Spinal cord (tissue), 10 donors: ENCODE results near the gene HES5. TPM values are rescaled to one million over a fixed set of nuclear protein-coding genes. Genes with fewer than 3 reads are reported as not detected.
A peak's percentile ranks its signal among the peaks of the same experiment; 100 is the strongest.

Source experiments
- DNase-seq, 6 donors: peaks; one replicate each; pipeline versions ENCODE4 v3.0.0 to v3.0.0-alpha.2; 2013 to 2015; ENCODE audit warnings: low spot score in 6 of 6, low read depth in 4 of 6
- H3K27ac ChIP-seq: one replicate; pipeline ENCODE4 v1.5.1; 2013; ENCODE audit warnings: low read depth, low read length, control low read depth
- H3K27me3 ChIP-seq: one replicate; pipeline ENCODE4 v1.6.1; 2013; ENCODE audit warnings: low read length; ENCODE audit not compliant: control insufficient read depth, insufficient read depth
- H3K36me3 ChIP-seq: one replicate; pipeline ENCODE4 v1.6.1; 2013; ENCODE audit warnings: low read length; ENCODE audit not compliant: control insufficient read depth, insufficient read depth
- H3K4me1 ChIP-seq: one replicate; pipeline ENCODE4 v1.6.1; 2013; ENCODE audit warnings: low read length; ENCODE audit not compliant: control insufficient read depth, insufficient read depth
- H3K4me3 ChIP-seq: one replicate; pipeline ENCODE4 v1.5.1; 2013; ENCODE audit warnings: low read depth, low read length, control low read depth
- H3K9me3 ChIP-seq: one replicate; pipeline ENCODE4 v1.6.1; 2013; ENCODE audit warnings: low read length; ENCODE audit not compliant: control insufficient read depth, insufficient read depth
- WGBS: methylation state at CpG from one replicate; pipeline ENCODE4 v1.1.5; 2013; ENCODE audit warnings: missing lambda C conversion rate; ENCODE audit not compliant: insufficient coverage; 5-methylcytosine and 5-hydroxymethylcytosine counted together
- polyA plus RNA-seq, 2 donors: library from polyadenylated mRNA; unstranded; fragments of 120-200 nt; gene quantifications; one replicate each; pipeline ENCODE4 v1.2.1, GENCODE V29; 2013; ENCODE audit not compliant: insufficient read length in 2 of 2
- total RNA-seq, 2 donors: library from RNA; depleted of rRNA in 1 of 2; stranded (reverse); fragments of 120-200 nt in 1 of 2; fragments of >200 nt in 1 of 2; gene quantifications; one replicate each; pipeline versions ENCODE4 v1.2.3 to v1.2.4, GENCODE V29; 2013 to 2014
- donor health status: healthy.

HES5 gene
- total and polyA plus RNA-seq, 4 donors = 13.1 to 28.6 (median 19.1) TPM

DNA sequence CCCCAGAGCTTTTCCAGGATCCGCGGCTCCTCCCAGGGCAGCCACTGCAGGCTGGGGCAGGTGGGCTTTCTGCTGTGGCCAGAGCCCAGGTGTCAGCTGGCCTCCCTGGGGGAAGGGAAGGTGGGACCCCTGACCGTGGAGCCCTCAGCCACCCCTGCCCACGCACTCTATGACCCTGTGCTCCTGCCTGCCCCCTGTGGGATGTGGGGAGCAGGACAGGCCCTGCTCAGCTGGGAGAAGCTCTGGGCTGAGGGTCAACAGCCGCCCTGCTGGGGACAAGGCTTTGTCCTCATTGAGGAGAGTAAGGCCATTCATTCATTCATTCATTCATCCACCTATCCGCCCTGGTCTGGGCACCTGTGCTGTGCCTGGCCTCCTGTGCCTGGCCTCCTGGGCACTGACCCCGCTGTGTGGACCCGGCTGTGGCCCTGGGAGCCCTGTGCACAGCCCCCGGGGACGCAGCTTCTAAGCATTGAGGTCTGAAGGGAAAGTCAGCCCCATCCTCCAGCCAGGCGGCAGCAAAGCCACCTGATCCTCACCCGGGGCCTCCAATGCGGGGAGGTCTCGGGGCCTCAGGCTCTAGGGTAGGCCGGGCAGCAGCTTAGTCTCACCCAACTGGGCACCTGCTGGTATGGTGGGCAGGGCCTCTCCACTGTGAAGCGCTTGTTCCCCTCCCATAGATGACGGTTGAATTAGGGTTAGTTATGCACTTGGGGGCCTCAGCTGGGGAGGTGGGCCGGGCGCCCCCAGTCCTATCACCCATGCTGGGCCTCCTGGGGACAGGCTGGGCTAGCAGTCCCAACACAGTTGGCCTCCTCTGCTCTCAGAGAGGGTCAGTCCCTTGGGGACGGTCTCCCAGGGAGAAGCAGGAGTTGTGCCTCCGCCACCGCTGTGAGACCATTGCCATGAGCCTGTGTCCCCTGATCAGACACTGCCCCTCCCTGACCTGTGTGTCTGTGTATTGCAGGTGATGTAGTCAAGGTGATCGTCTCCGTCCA, 32.1 kb upstream of the HES5 start:
- DNase-seq = no peak
- WGBS = 94% methylated on average over 20 of the region's 24 CpGs

DNA sequence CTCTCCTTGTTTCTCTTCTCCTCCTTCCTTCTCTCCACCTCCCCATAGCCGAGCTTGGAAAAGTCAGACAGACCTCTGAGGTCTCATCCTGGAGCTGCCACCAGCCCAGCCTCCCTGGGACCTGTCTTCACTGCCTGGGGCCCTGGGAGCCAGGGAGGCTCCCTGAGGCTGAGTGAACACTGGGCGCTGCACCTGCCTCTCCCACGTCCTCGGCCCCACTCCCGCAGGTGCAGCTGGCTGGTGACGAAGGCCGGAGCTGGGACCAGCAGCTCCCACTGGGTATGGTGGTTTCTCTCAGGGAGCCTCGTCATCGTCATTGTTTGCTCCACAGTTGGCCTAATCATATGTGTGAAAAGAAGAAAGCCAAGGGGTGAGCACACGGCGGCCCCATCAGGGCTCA, 31.4 kb upstream of the HES5 start:
- WGBS = 85% methylated on average over 10 of the region's 11 CpGs
- Histone ChIP-seq H3K4me3 (no peak overlapping the region), H3K36me3 (peaks cover 21% of the 10 kb centered on the region)

More for the DNA sequence above, 32.1 kb upstream of the HES5 start:
- Histone ChIP-seq H3K36me3 (peaks cover 21% of the 10 kb centered on the region), H3K27ac (no peak overlapping the region), H3K27me3 (no peaks in the 10 kb centered on the region), H3K9me3 (no peaks in the 10 kb centered on the region), H3K4me3 (no peak overlapping the region), H3K4me1 (peaks cover 8% of the 10 kb centered on the region)

GRCh38 chr1:2560299-2561073, 30.4 kb upstream of the HES5 start:
- H3K36me3 ChIP-seq = peaks cover 21% of the 10 kb centered on the region
- H3K4me3 ChIP-seq = no peak overlapping the region
- no peak for DNase-seq
- no peaks in the 10 kb centered on the region for H3K27me3 ChIP-seq
- H3K4me1 ChIP-seq = peaks cover 25% of the 10 kb centered on the region
- 87% methylated on average over 15 of the region's 15 CpGs for WGBS
- H3K27ac ChIP-seq = no peak overlapping the region
- H3K9me3 ChIP-seq = no peaks in the 10 kb centered on the region

More for the DNA sequence above, 31.4 kb upstream of the HES5 start:
- Histone ChIP-seq H3K4me1 (peaks cover 15% of the 10 kb centered on the region), H3K9me3 (no peaks in the 10 kb centered on the region), H3K27ac (no peak overlapping the region), H3K27me3 (no peaks in the 10 kb centered on the region)
- DNase-seq = no peak

DNA sequence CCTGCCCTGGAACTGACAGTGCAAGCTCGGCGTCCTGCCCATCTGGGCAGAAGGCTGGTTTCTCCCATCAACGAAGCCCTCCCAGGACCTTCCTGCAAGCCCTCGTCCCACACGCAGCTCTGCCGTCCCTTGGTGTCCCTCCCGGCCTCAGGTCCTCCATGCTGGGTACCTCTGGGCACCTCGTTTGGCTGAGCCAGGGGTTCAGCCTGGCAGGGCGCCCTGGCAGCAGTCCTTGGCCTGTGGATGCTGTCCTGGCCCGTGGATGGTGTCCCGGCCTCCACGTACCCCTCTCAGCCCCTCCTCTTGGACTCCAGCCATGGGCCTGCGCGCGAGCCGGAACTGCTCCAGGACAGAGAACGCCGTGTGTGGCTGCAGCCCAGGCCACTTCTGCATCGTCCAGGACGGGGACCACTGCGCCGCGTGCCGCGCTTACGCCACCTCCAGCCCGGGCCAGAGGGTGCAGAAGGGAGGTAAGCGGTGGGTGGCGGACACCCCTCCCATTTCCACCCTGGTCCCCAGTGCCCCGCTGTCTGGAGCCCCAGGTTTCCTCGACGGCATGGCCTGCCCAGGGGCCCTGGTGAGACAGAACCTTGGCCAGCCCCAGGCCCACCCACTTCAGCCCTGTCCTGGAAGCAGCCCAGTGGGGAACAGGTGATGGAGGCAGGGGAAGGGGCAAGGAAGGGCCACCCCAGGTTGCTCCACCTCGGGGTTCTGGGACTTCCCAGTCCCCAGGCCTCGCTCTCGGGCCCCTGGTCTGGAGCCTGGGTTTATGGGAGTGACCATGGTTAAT, 29.6 kb upstream of the HES5 start:
- Histone ChIP-seq H3K4me3 (no peak overlapping the region), H3K36me3 (peaks cover 21% of the 10 kb centered on the region), H3K4me1 (peaks cover 32% of the 10 kb centered on the region), H3K9me3 (no peaks in the 10 kb centered on the region), H3K27me3 (no peaks in the 10 kb centered on the region), H3K27ac (no peak overlapping the region)
- no peak for DNase-seq
- 67% methylated on average over 27 of the region's 35 CpGs for WGBS

DNA sequence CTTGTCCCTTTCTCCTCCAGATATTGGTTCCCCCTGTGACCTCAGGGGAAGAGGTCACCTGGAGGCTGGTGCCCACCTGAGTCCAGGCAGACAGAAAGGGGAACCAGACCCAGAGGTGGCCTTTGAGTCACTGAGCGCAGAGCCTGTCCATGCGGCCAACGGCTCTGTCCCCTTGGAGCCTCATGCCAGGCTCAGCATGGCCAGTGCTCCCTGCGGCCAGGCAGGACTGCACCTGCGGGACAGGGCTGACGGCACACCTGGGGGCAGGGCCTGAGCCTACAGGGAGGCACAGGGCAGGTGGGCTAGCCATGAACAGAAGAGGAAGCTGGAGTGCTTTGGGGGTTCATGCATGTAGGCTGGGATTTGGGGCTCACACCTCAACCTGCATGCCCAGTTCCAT, 28.8 kb upstream of the HES5 start:
- H3K27ac ChIP-seq = no peak overlapping the region
- H3K9me3 ChIP-seq = no peaks in the 10 kb centered on the region
- no peaks in the 10 kb centered on the region for H3K27me3 ChIP-seq
- H3K4me1 ChIP-seq = peaks cover 39% of the 10 kb centered on the region
- H3K4me3 ChIP-seq = no peak overlapping the region
- peaks cover 21% of the 10 kb centered on the region for H3K36me3 ChIP-seq
- 91% methylated on average over 6 of the region's 6 CpGs for WGBS
- DNase-seq = no peak

DNA sequence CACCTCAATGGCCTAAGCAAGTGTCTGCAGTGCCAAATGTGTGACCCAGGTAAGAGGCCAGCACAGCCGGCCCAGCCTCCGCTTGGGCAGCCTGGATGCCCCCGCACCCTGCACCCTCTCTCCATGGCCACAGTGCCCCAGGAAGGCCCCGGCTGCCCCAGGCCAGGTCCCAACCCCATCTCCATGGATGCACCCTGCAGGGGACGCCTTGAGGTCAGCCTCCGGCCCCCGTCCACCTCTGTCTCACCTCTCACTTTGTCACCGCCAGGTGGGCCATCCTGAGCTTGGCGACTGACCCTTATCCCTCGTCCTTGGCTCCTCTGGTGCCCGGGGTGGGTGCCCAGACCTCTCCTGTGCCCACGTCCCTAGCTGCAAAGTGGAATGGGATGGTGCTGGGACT, 28.4 kb upstream of the HES5 start:
- no peak for DNase-seq

GRCh38 chr1:2557482-2558400, 27.7 kb upstream of the HES5 start:
- no peaks in the 10 kb centered on the region for H3K9me3 ChIP-seq
- H3K27ac ChIP-seq = no peak overlapping the region
- peaks cover 21% of the 10 kb centered on the region for H3K36me3 ChIP-seq
- no peak for DNase-seq
- no peak overlapping the region for H3K4me3 ChIP-seq
- no peaks in the 10 kb centered on the region for H3K27me3 ChIP-seq
- WGBS = 88% methylated on average over 28 of the region's 30 CpGs
- H3K4me1 ChIP-seq = peaks cover 39% of the 10 kb centered on the region

More for the DNA sequence above, 28.4 kb upstream of the HES5 start:
- no peak overlapping the region for H3K27ac ChIP-seq
- peaks cover 39% of the 10 kb centered on the region for H3K4me1 ChIP-seq
- H3K36me3 ChIP-seq = peaks cover 21% of the 10 kb centered on the region
- no peaks in the 10 kb centered on the region for H3K27me3 ChIP-seq
- no peaks in the 10 kb centered on the region for H3K9me3 ChIP-seq
- WGBS = 96% methylated on average over 8 of the region's 12 CpGs
- H3K4me3 ChIP-seq = no peak overlapping the region

GRCh38 chr1:2556678-2557481, 26.8 kb upstream of the HES5 start:
- no peak for DNase-seq
- Histone ChIP-seq H3K4me1 (peaks cover 39% of the 10 kb centered on the region), H3K27ac (peak overlapping the region; percentile 36), H3K4me3 (peak overlapping the region; percentile 38), H3K36me3 (peaks cover 17% of the 10 kb centered on the region), H3K9me3 (no peaks in the 10 kb centered on the region), H3K27me3 (no peaks in the 10 kb centered on the region)
- WGBS = 61% methylated on average over 21 of the region's 24 CpGs
